GM18526 (cell line): Measurements from ENCODE around the gene ABHD6.

Experiments
- POLR2A ChIP-seq: IDR thresholded peaks from 3 replicates; pipeline ENCODE4 v1.6.1; 2011; ENCODE audit not compliant: insufficient read length; ENCODE audit errors: extremely low read depth

ABHD6 gene

GRCh38 chr3:58203541-58203940, 34.1 kb upstream of the ABHD6 start:
- no peak for TF ChIP-seq POLR2A

- no peak for TF ChIP-seq POLR2A
Measured at GRCh38 chr3:58204720-58205119, 32.9 kb upstream of the ABHD6 start.

GRCh38 chr3:58205981-58206380, 31.6 kb upstream of the ABHD6 start:
- no peak for TF ChIP-seq POLR2A

GRCh38 chr3:58206406-58207011, 31.1 kb upstream of the ABHD6 start:
- TF ChIP-seq POLR2A, result no peak

- no peak for TF ChIP-seq POLR2A
Measured at GRCh38 chr3:58207954-58208353, 29.6 kb upstream of the ABHD6 start.

GRCh38 chr3:58209933-58210332, 27.7 kb upstream of the ABHD6 start:
- TF ChIP-seq POLR2A, result no peak

GRCh38 chr3:58210761-58211460, 26.7 kb upstream of the ABHD6 start, which contains the start of gene DNASE1L3:
Gene DNASE1L3, minus strand, starts transcription at chr3:58210972. Its CDS starts 66 bp downstream, at chr3:58210906.
- TF ChIP-seq POLR2A, result no peak

GRCh38 chr3:58214484-58215316, 22.9 kb upstream of the ABHD6 start:
- TF ChIP-seq POLR2A, result no peak

GRCh38 chr3:58215317-58216025, 22.1 kb upstream of the ABHD6 start:
- no peak for TF ChIP-seq POLR2A

- TF ChIP-seq POLR2A, result no peak
Measured at GRCh38 chr3:58216496-58217195, 20.9 kb upstream of the ABHD6 start.

GRCh38 chr3:58217209-58217811, 20.3 kb upstream of the ABHD6 start:
- no peak for TF ChIP-seq POLR2A

- no peak for TF ChIP-seq POLR2A
Measured at GRCh38 chr3:58218904-58219303, 18.7 kb upstream of the ABHD6 start.

GRCh38 chr3:58222161-58222724, 15.3 kb upstream of the ABHD6 start:
- no peak for TF ChIP-seq POLR2A

- TF ChIP-seq POLR2A, result no peak
Measured at GRCh38 chr3:58223855-58224254, 13.7 kb upstream of the ABHD6 start.
